HEK293 (cell line): Measurements from ENCODE around the gene CIDEA.

ENCODE experiments used
- ATF2 ChIP-seq: fragments of 450-650 bp; formaldehyde crosslinking; IDR thresholded peaks from 2 replicates; pipeline ENCODE4 v1.5.1; 2016; ENCODE audit warnings: missing biosample characterization, missing genetic modification characterization, low read depth
- CTCF ChIP-seq: fragments of 450-650 bp; formaldehyde crosslinking; IDR thresholded peaks from 2 replicates; pipeline ENCODE4 v1.5.1; 2016; ENCODE audit warnings: missing biosample characterization, missing genetic modification characterization
- KLF16 ChIP-seq: fragments of 450-650 bp; formaldehyde crosslinking; IDR thresholded peaks from 2 replicates; pipeline ENCODE4 v1.5.1; 2017; ENCODE audit warnings: missing biosample characterization, missing genetic modification characterization
- MEIS1 ChIP-seq: sonication (generic); formaldehyde crosslinking; IDR thresholded peaks from 2 replicates; pipeline ENCODE4 v1.8.1; 2022; ENCODE audit warnings: missing genetic modification reagents, mild to moderate bottlenecking, borderline replicate concordance
- REST ChIP-seq: fragments of 450-650 bp; formaldehyde crosslinking; IDR thresholded peaks from 2 replicates; pipeline ENCODE4 v1.5.1; 2016; ENCODE audit warnings: missing biosample characterization, missing genetic modification characterization
- YY1 ChIP-seq: fragments of 450-650 bp; formaldehyde crosslinking; IDR thresholded peaks from 2 replicates; pipeline ENCODE4 v1.5.1; 2018; ENCODE audit warnings: missing biosample characterization, missing genetic modification characterization
- ZBTB10 ChIP-seq: fragments of 450-650 bp; formaldehyde crosslinking; IDR thresholded peaks from 2 replicates; pipeline ENCODE4 v1.5.1; 2016; ENCODE audit warnings: missing biosample characterization, missing genetic modification characterization
- ZBTB11 ChIP-seq: fragments of 450-650 bp; formaldehyde crosslinking; conservative IDR thresholded peaks from 2 replicates; pipeline ENCODE4 v1.5.1; 2016; ENCODE audit warnings: low read depth, missing biosample characterization, missing genetic modification characterization
- ZBTB20 ChIP-seq: fragments of 450-650 bp; formaldehyde crosslinking; IDR thresholded peaks from 2 replicates; pipeline ENCODE4 v1.5.1; 2016; ENCODE audit warnings: missing biosample characterization, missing genetic modification characterization
- ZNF121 ChIP-seq: fragments of 450-650 bp; formaldehyde crosslinking; IDR thresholded peaks from 2 replicates; pipeline ENCODE4 v1.5.1; 2016; ENCODE audit warnings: missing biosample characterization, missing genetic modification characterization
- ZNF501 ChIP-seq: fragments of 450-650 bp; formaldehyde crosslinking; IDR thresholded peaks from 2 replicates; pipeline ENCODE4 v1.5.1; 2016; ENCODE audit warnings: missing biosample characterization, missing genetic modification characterization
- ZNF639 ChIP-seq: fragments of 450-650 bp; formaldehyde crosslinking; IDR thresholded peaks from 2 replicates; pipeline ENCODE4 v1.5.1; 2016; ENCODE audit warnings: missing biosample characterization, missing genetic modification characterization
- ZSCAN16 ChIP-seq: fragments of 450-650 bp; formaldehyde crosslinking; IDR thresholded peaks from 2 replicates; pipeline ENCODE4 v1.5.1; 2016; ENCODE audit warnings: missing biosample characterization, missing genetic modification characterization
- ZSCAN4 ChIP-seq: fragments of 450-650 bp; formaldehyde crosslinking; IDR thresholded peaks from 2 replicates; pipeline ENCODE4 v1.5.1; 2017; ENCODE audit warnings: missing biosample characterization, missing genetic modification characterization

- TF ChIP-seq CTCF (tag by site-specific recombination) (no peak), ZSCAN4 (tag by site-specific recombination) (no peak), ATF2 (tag by site-specific recombination) (no peak), ZNF639 (tag by site-specific recombination) (no peak), ZNF121 (tag by site-specific recombination) (no peak), ZBTB11 (tag by site-specific recombination) (no peak), ZBTB10 (tag by site-specific recombination) (no peak), ZBTB20 (no peak), ZSCAN16 (tag by site-specific recombination) (no peak), REST (tag by site-specific recombination) (no peak), ZNF501 (tag by site-specific recombination) (no peak), YY1 (tag by site-specific recombination) (no peak), MEIS1 (CRISPR knock-in tag) (no peak), KLF16 (no peak)
Measured at GRCh38 chr18:12258719-12259705, 4.9 kb downstream of the CIDEA start.
